GM12874 (cell line): ENCODE measurements around the gene KCNQ1.

Experiments
- TF ChIP-seq, protein P1 (sequence below): IDR thresholded peaks from 2 replicates; pipeline ENCODE4 v1.5.1; 2011; ENCODE audit warnings: low read depth, mild to moderate bottlenecking, control low read depth, low read length, moderate library complexity; ENCODE audit not compliant: insufficient read depth

The KCNQ1 gene

DNA sequence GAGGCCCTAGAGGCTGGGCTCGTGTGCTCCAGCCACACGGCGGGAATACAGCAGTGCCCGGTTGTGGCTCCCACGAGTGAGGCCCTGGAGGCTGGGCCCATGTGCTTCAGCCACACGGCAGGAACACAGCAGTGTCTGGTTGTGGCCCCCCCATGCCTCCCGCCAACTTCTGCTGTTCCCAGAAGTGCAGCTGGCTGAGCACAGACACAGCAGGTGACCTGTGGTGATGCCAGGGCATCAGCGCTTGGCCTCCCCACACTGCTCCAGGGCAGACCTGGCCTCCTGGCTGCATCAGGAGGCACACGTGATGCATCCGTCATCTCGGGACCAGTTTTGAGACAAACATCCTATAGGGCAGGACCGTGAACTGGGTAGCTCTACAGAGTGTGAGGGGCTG, 144.7 kb downstream of the KCNQ1 start:
- TF ChIP-seq, protein P1, sequence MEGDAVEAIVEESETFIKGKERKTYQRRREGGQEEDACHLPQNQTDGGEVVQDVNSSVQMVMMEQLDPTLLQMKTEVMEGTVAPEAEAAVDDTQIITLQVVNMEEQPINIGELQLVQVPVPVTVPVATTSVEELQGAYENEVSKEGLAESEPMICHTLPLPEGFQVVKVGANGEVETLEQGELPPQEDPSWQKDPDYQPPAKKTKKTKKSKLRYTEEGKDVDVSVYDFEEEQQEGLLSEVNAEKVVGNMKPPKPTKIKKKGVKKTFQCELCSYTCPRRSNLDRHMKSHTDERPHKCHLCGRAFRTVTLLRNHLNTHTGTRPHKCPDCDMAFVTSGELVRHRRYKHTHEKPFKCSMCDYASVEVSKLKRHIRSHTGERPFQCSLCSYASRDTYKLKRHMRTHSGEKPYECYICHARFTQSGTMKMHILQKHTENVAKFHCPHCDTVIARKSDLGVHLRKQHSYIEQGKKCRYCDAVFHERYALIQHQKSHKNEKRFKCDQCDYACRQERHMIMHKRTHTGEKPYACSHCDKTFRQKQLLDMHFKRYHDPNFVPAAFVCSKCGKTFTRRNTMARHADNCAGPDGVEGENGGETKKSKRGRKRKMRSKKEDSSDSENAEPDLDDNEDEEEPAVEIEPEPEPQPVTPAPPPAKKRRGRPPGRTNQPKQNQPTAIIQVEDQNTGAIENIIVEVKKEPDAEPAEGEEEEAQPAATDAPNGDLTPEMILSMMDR, result no peak

DNA sequence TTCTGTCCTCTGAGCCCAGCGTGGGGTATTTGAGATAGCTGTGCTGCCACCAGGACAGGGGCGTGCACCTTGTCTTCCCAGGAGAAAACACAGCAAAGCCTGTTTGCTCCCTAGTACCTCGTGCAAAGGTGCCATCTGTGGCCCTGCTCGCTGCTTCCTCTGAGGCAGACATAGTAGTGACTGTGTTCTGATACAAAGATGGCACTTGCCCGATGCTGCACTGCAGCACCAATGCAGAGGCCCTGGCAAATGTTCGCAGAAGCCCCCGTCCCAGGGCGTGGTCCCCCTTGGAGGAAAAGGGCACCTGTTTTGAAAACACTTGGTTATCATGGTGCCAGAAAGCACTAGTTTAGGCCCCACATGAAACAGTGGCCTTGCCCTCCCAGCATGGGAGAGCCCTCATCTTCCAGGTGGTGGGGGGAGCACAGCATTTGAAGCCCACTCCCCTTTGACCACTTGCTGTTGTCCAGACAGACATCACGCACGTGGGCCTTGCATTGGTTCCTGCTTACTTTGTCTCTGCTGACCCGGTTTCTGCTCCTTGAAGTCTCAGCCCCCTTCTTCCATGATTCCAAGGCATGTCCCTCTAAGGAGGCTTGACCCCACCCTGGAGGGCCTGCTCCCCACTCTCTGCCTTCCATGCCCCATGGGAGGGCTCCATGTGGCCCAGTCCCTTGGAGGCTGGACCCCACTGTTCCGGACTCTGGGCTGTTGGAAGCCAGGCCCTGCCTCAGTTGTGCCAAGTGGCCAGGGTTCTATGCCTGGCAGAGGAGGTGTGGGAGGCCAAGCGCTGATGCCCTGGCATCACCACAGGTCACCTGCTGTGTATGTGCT, 145.5 kb downstream of the KCNQ1 start:
- TF ChIP-seq, protein P1, result no peak

DNA sequence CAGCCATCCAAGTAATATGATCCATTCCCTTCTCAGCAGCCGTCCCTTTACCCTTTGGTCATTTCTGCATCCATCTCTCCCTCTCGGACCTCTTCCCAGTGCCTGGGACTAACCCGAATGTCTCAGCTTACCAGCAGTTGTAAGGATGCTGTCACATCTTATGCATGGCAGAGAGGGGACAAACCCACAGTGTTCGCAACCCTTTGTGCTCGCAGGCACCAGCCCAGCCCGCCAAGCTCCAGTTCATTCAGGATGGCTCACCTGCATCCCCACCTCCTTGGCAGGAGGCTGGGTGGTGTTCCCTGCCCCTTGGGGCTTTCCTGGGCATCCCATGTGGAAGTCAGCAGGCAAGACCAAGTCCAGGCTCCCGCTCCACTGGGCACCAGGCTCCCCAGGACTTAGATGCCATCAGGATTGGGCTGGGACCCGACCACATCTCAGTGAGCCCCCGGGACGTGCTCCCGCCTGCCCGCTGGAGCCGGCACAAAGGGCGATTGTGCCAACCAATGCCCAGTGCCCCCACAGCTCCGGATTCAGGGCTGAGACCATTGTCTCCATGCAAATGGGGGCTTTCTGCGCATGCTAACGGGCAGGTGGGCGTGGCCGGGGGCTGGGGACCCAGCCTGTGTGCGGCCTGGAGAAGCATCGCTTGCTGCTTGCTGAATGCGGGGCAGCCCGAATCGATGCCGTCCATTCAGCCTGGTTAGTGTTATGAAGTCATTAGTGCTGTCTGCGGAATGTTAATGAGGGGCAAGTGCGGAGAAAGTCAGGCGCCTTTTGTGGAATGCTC, 146.4 kb downstream of the KCNQ1 start:
- TF ChIP-seq, protein P1, result no peak

DNA sequence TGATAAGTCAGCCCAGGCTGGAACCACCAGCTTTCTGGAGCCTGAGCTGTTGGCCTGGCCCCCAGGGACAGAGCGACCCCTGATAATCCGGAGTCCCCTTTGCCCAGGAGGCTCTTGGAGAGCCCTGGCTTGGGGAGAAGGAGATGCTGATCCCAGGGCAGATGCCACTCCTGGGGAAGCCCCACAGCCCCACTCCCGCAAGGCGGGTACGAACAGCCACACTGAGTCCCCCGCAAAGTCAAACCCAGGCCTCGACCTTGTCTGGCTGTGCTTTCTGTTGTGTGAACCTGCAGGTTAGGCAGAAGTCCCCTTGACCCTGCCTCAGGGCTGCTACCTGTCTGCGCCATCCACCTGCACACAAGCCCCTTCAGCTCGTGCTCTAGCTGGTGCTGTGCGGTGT, 147.0 kb downstream of the KCNQ1 start:
- TF ChIP-seq, protein P1, result no peak

DNA sequence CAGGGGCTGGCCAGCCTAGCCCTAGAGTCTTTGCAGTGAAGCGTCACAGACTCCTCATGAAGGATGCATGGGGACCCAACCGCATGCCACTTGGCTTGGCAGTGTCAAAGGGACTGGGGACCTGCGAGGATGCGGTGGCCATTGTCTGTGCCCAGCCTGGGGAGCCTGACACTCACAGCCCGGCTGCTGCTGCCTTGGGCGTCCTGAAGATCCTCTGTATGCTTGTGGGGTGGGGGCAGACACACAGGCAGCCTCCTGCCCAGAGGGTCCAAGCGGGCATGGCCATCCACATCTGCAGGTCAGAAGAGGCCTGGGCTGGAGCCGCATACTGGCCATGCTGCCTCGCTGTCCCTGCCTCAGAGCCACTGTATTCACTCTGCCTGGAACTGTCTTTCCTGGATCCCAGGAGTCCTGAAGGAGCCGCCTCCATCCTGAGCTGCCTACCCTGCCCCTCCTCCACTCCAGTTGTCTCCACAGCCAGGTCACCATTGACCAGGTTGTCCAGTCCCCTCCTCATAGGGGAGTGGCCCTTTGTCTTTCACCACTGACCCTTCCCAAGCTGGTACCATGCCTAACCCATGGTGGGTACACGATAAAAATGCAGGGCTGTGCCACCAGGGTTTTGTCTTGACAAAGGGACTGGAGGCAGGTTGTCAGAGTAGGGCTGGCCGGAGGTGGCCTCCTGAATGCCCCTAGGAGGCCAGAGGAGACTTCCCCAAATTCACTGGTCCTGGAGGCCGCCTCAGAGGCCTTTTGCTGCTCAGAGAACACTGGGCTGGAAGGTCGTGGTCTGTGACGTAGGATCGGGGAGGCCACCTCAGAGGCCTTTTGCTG, 148.0 kb downstream of the KCNQ1 start:
- TF ChIP-seq, protein P1, result no peak

DNA sequence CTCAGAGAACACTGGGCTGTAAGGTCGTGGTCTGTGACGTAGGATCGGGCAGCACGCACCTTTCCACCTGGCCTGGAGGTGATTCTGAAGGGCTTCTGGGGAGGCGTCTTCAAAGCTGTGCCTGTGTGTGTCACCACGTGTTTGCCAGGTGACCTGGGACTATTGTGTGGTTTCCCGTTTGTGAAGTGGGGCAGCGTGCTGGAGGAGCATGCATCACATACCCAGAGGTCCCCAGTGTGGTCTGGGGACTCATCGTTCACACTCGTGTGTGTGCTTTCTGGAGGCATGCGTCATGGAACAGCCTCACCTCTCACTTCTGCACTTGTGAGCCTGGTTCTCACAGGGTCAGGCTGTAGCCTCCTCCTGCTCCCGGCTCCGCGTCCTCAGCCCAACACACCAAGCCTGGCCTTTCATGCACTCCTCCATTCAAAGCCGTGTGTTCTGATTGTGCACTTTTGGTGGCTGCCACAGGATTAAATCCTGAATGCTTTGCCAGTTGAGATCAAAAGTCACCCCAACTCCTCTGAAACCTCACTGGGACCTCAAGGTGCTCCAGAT, 148.7 kb downstream of the KCNQ1 start:
- TF ChIP-seq, protein P1, result no peak
